Measurements from ENCODE around the gene KCNN1. TPM values are rescaled to one million over a fixed set of nuclear protein-coding genes. Genes with fewer than 3 reads are reported as not detected.

KCNN1 gene
- total RNA-seq, 1 experiment from 2014 or later, result 0.90 TPM

- Histone ChIP-seq H3K4me3 (ENCODE audit: low read depth in 2 of 2, low read length in 2 of 2) (no peak overlapping the region), H3K27me3 (ENCODE audit: control insufficient read depth, insufficient read depth, low read length) (no peaks in the 10 kb centered on the region), H3K36me3 (ENCODE audit: control insufficient read depth, insufficient read depth, low read length) (no peaks in the 10 kb centered on the region), H3K4me1 (ENCODE audit: control insufficient read depth, insufficient read depth, low read length) (no peaks in the 10 kb centered on the region), H3K9me3 (ENCODE audit: control insufficient read depth, insufficient read depth, low read depth, low read length) (no peaks in the 10 kb centered on the region), H3K27ac (ENCODE audit: low read length) (no peak overlapping the region)
- in situ Hi-C loops (cut with HindIII; ENCODE audit: low pct_unique_long_range_greater_than_20kb, low sequenced_read_pairs) (no loop called here), intact Hi-C loops (cut with micrococcal nuclease; ENCODE audit: unreplicated experiment) (no loop called here)
- no TSS peak for BruUV-seq (replicated peaks)
- CTCF ChIA-PET, result no interaction called here
- TF ChIP-seq POLR2AphosphoS5 (IDR thresholded peaks at IDR 0.05; ENCODE audit: low read depth, low read length), result no peak
- TF ChIP-seq CTCF (IDR thresholded peaks at IDR 0.05), result no peak
- no peak for TF ChIP-seq REST (IDR thresholded peaks at IDR 0.05; ENCODE audit: insufficient read depth in 1 of 2, low read depth in 2 of 2, low read length in 1 of 2)
- no peak for TF ChIP-seq TCF7L2 (IDR thresholded peaks at IDR 0.05; ENCODE audit: low read depth, low read length)
- TF ChIP-seq SIN3A (IDR thresholded peaks at IDR 0.05; ENCODE audit: borderline replicate concordance, insufficient read depth, low read depth, low read length), result no peak
- POLR2A ChIA-PET, result no interaction called here
- ATAC-seq (no peak), DNase-seq (ENCODE audit: low read depth, low spot score) (no peak)
Measured at GRCh38 chr19:17989425-17990094, 22.7 kb downstream of the KCNN1 start.

GRCh38 chr19:17993076-17993813 lies 26.3 kb downstream of the KCNN1 start:
- CTCF ChIA-PET, result interaction anchor here (1.0 kb wide), 1 partner anchor 55 kb away, joined by 4 read pairs; no protein-coding TSS in a partner anchor
- peaks cover 5% of the 10 kb centered on the region for H3K4me1 ChIP-seq (ENCODE audit: control insufficient read depth, insufficient read depth, low read length)
- DNase-seq (ENCODE audit: low read depth, low spot score), result no peak
- no peak for ATAC-seq
- H3K27ac ChIP-seq (ENCODE audit: low read length), result no peak overlapping the region
- TF ChIP-seq CTCF (IDR thresholded peaks at IDR 0.05), result no peak
- no peak for TF ChIP-seq TCF7L2 (IDR thresholded peaks at IDR 0.05; ENCODE audit: low read depth, low read length)
- no peak for TF ChIP-seq POLR2AphosphoS5 (IDR thresholded peaks at IDR 0.05; ENCODE audit: low read depth, low read length)
- no peak for TF ChIP-seq SIN3A (IDR thresholded peaks at IDR 0.05; ENCODE audit: borderline replicate concordance, insufficient read depth, low read depth, low read length)
- no peak for TF ChIP-seq REST (IDR thresholded peaks at IDR 0.05; ENCODE audit: insufficient read depth in 1 of 2, low read depth in 2 of 2, low read length in 1 of 2)
- in situ Hi-C loops (cut with HindIII; ENCODE audit: low pct_unique_long_range_greater_than_20kb, low sequenced_read_pairs), result no loop called here
- no peak overlapping the region for H3K4me3 ChIP-seq (ENCODE audit: low read depth in 2 of 2, low read length in 2 of 2)
- H3K27me3 ChIP-seq (ENCODE audit: control insufficient read depth, insufficient read depth, low read length), result no peaks in the 10 kb centered on the region
- POLR2A ChIA-PET, result no interaction called here
- no peaks in the 10 kb centered on the region for H3K36me3 ChIP-seq (ENCODE audit: control insufficient read depth, insufficient read depth, low read length)
- intact Hi-C loops (cut with micrococcal nuclease; ENCODE audit: unreplicated experiment), result no loop called here
- no TSS peak for BruUV-seq (replicated peaks)
- H3K9me3 ChIP-seq (ENCODE audit: control insufficient read depth, insufficient read depth, low read depth, low read length), result no peaks in the 10 kb centered on the region

All from Panc1 (cell line).